ENCODE data around the gene RIT1.
"Not testable (repeated sequence)": the region's sequence is repeated elsewhere in the genome, so short reads cannot be mapped to it uniquely, and the experiment has no call there.

Gene RIT1

DNA sequence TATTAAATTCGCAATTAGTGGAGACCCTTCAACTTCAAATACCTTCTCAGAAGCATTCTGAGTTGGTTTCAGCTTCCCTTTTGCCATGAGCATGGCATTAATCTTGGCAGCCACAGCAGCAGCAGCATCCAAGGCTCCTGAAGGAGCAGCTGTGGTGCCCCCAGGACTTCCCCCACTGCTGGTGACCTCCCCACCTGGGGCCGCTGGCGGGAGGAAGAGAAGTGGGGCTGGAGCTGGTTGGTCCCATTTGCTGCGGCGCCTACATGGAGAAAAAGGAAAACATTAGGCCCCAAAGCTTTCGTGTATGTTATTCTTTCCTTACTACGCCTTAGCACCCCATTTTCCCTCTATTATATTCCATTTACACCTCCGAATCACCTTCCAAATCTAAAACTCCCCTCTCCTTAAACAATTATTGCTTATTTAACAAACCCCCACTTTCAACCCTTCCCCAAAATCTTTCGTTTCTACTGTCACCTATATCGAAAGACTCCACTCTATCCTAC lies 22.5 kb upstream of the RIT1 start:
- DNase-seq, result no peak

DNA sequence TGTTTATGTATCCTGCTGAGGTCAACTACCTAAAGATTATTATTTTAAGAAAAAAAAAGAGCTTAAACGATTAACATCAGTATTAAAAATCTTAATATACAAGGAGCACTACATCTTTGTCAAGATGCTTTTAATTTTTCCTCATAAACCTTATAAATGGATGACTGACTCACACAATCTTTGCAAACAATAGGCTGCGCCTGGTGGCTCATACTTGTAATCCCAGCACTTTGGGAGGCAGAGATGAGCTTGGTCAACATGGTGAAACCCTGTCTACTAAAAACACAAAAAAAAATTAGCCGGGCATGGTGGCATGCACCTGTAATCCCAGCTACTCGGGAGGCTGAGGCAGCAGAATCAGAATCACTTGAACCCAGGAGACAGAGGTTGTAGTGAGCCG lies 21.3 kb upstream of the RIT1 start:
- no peak for DNase-seq

DNA sequence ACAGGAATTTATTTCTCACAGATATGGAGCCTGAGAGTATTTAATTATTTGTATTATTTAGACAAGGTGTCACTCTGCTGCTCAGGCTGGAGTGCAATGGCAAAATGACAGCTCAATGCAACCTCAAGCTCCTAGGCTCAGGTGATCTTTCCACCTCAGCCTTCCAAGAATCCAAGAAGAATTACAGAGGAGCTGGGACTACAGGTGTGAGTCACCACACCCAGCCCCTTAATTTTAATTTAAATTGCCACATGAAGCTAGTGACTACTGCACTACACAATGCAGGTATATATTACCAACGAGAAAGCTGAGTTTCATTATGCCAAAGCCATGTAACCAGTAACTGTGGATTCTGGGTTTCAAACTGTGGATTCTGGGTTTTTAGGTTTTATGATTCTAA lies 20.9 kb upstream of the RIT1 start:
- DNase-seq, result no peak

DNA sequence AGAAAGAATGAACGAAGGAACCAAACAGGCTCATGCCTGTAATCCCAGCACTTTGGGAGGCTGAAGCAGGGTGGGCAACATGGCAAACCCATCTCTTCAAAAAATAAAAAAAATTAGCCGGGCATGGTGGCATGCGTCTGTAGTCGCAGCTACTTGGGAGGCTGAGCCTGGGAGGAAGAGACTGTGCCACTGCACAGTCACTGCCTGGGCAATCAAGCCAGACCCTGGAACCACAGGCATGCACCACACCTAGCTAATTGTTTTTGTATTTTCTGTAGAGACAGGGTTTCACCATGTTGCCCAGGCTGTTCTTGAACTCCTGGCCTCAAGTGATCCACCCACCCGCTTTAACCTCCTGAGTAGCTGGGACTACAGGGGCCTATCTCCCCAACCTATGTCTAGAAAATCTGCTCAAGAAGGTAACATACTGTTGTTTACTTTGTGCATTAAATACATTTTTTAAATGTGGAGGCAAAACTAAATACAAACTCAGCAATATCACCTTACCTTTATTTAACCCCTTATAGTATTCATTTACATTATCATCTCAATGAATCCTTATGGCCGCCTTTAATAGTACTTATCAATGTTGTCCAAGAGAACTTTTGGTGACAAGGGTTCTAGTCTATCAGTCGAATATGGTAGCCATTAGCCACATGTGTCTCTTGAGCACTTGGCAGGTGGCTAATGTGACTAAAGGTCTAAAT lies 20.3 kb upstream of the RIT1 start:
- no peak for DNase-seq

DNA sequence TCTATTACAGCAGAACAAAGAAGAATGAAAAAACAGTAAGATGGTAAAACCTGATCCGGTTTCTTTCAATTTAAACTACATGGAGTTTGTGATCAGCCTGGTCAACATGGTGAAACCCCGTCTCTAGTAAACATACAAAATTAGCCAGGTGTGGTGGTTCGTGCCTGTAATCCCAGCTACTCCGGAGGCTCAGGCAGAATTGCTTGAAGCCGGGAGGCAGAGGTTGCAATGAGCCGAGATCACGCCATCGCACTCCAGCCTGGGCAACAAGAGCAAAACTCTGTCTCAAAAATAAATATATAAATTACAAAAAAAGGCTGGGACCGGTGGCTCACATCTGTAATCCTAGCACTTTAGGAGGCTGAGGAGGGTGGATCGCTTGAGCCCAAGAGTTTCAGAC lies 19.6 kb upstream of the RIT1 start:
- not testable (repeated sequence) for DNase-seq

DNA sequence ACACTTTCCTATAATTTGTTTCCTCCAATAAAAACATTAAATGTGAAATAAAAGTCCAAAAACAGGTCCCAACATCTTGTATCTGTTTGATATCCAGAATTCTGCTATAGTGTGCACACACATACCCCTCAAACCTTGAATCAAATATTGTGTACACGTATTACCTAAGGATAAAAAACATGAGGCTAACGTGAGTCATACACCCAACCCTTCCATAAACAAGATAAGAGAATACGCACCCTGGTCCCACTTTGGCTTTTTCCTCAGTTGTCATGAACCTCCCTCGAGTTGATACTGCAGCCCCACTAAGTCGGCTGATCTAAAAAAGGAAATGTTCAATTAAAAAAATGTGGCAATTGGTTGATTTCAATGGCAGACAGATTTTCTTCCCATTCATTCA lies 17.9 kb upstream of the RIT1 start:
- no peak for DNase-seq

DNA sequence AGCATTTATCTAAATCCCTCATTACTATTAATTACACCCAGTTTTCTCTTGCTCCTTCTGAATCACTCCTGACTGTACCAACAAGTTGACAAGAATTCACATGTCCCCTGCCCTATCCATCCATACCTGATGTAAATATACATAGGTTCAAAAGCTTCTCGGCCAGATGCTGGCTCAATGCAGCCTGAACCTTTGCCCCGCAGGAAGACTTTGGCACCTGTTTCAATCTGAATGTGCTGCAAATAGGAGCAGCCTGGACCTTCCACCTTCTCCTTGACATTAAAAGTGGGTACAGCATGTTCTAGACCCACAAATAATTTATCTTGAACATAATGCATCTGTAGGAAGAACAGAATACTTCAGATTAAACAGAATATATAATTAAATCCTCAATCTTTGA lies 14.4 kb upstream of the RIT1 start:
- no peak for DNase-seq

DNA sequence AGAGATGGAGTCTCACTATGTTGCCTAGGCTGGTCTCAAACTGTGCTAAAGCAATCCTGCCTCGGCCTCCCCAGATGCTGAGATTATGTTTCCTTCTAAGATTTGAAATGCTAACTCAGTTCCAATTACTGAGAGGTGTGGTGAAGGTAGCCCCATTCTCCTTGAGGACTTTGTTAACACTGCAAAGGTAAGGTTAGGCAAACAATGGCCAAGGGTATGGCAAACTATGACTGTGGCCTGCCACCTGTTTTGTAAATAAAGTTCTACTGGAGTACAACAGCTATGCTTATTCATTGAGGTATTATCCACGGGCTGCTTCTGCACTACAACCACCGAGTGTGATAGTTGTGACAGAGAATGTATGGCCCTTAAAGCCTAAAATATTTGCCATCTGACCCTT lies 9.6 kb upstream of the RIT1 start:
- DNase-seq, result no peak

DNA sequence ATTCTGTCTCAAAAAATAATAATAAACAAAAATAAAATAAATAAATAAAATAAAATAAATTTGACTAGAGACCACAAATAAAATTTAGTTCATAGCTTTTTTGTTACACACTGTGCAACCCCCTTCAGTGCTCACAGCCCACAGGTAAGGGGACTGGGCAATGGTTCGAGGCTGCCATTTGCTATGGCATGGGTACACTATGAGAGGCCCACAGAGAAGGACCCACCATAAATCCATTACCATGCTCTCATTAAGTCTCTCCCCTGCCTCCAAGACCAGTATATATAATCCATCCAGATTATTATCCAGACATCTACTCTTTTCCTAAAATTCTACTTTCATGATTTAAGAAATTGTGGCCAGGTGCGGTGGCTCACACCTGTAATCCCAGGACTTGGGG lies 8.7 kb upstream of the RIT1 start:
- no peak for DNase-seq

DNA sequence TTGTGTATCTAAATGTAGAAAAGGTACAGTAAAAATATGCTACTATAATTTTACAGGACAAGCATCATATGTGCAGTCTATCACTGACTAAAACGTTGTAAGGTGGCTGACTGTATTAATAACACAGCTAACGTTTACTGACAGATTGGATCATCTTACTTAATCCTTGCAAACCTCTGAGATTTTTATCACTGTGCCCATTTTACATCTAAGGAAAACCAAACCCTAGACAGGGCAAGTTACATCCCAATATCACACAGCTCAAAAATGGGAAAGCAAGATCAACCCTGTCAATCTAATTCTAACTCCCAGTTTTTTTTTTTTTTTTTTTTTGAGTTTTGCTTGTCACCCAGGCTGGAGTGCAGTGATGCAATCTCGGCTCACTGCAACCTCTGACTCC lies 7.5 kb upstream of the RIT1 start:
- no peak for DNase-seq

DNA sequence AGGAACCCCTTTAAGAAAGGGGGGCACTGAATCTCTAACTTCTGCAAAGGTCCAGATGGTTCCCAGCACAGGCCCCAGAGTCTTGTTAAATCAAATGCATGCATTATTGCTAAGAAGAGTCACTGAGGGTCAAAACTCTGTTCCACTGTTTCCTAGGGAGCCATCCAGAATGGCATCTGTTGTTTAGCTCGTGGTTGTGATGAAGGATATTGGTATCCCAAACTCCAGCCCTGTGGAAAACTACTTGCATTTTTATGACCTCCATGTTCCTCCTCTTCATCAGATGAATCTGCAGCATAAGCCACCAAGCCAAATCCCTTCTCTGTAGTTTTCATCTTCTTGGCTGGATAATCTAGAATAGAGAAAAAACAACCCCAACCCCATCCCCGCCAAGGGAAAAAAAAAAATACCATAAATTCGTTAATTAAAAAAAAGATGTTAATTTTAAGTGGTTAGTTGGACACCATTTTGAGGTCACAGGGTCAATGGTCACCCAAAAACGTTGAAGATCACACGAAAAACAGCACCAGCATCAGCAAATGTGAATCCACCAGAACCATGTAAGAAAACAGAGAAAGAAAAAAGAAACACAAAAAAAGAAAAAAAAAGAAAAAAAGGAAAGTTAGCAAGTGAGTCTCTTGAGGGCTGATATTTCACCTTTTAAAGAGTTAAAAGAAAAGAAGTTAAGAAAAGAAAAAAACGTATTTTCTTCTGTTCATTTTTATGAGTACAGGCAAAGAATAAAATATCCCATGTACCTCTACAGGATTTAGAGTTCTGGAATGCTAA lies 3.0 kb upstream of the RIT1 start:
- DNase-seq, result no peak

DNA sequence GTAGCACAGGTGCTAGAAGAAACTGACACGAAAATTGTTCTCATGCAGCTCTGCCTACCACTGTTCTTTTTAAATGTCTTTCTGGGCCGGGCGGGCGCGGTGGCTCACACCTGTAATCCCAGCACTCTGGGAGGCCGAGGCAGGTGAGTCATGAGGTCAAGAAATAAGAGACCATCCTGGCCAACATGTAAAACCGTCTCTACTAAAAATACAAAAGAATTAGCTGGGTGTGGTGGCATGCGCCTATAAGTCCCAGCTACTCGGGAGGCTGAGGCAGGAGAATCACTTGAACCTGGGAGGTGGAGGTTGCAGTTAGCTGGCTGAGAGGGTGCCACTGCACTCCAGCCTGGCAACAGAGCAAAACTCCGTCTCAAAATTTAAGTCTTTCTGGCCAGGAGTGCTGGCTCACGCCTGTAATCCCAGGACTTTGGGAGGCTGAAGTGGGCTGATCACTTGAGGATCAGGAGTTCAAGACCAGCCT lies 947 bp upstream of the RIT1 start:
- no peak for DNase-seq

DNA sequence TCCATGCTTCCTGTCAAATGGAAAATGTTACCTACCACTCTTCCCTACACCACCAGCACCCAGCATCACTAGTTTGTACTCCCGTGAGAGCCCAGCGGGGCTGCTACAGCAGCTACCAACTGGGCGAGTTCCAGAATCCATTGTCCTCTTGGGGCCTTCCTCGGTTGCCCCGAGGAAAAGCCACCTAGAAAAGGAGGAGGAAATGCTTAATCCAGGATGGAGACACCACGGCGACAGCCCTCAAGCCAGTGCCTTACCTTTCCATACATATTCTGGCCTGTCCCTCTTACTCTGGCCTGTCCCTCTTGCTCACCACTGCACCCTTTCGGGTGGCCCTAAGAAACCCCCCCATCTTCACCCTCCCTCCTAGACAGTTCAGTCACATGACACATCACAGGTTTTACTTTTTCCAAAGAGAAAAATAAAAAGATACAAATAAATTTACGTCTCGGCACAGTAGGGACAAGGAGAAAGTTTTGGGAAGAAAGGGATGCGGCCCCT lies 478 bp downstream of the RIT1 start:
- DNase-seq, result no peak

DNA sequence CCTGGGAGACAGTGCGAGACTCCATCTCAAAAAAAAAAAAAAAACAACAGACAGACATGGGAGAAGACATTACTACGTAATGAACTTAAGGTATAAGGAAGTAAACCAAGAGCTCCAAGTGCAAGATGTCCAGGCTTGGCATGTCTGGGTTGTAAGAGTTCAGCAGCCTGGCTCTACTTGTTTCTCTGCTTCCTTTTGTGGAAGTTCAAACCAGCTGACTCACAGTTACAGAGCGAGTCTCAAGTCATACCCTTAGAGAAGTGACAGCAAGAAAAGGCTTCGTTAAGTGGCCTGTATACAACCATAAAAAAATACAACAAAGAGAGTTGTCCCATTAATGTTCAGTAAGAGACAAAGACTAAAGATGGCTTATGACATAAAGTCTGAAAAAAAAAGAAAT lies 1.3 kb downstream of the RIT1 start:
- no peak for DNase-seq

DNA sequence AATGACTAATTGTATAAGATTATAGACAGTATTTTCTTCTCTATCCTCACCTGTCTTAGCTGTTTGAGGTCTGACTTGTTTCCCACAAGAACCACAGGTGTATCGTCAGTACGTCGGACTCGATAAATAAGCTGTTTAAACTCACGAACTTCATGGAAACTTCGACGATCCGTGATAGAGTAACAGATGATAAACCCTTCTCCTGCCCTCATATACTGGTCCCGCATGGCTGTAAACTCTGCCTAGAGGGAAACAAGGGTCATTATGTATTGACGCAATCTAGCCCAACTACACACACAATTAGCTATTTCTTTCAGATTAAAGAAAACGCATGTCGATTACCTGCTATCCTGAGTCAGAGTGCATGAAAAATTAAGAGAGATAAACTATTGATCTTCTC lies 6.9 kb downstream of the RIT1 start:
- DNase-seq, result no peak

DNA sequence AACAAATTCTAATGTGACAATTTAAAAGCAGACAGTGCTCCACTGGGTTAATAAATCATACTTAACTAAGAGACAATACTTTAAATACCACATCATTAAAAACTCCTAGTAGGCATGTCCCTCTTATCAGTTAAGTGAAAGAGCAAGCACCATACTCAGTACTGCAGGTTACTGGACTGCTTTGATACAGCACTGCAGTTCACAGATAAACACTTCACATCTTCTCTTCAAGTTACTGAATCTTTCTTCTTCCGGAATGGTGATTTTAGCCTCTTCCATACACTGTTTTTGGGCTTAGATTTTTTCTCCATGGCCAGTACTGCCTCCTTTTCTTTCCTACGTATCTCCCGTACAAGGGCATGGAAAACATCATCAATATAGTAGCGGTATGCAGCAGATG lies 11.0 kb downstream of the RIT1 start:
- DNase-seq, result no peak

DNA sequence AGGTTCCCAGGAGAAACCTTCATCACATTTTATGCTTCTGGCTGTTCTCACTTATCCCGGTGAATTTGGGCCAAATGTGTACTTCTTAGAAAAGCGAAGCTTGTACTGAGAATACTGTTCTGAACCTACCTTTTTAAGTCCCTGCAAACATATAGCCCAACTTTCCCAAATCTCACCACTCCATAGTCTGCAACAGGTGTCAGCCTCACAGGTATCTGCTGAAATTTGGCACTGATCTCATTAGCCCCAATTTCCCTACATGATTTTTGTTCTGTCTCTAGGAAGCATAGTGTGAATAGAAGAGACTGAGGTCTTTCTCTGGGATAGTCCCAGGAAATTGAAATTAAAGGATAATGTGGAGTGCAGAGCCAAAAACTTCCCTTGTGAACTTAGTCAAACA lies 11.5 kb downstream of the RIT1 start:
- no peak for DNase-seq

DNA sequence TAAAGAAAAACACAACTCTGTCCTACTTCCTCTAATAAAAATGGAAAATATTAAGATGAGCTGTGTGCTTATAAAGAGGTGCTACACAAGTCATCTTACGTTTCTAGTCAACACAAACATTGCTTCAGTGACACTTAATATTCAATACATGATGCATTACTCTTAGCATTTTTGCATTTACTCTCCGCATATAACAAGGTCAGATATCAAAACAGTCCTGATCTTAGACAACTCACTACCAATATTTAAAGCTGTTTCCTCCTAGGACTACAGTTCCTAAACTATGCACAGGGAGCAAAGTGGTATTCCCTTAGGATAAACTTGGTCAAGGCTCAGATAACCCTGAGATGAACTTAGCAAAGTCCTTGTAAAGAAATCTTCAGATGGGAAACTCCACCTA lies 12.3 kb downstream of the RIT1 start:
- DNase-seq, result no peak

DNA sequence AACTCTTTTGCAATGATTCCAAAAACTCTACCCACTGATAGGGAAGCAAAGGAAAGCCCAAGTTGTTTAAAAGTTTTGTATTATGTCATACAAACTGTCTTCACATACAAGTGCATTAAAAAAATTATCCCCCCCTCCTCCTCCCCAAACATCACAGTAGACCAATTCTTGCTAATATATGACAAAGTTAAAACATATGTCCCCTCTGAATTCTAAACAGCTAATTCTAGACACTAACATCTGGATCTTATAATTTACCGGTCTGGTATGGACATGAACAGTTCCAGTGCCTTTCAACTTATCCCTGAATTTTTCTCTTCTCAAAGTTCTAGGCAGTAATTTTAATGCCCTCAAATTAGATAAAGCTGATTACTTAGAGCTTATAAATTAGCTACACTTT lies 13.4 kb downstream of the RIT1 start:
- no peak for DNase-seq

DNA sequence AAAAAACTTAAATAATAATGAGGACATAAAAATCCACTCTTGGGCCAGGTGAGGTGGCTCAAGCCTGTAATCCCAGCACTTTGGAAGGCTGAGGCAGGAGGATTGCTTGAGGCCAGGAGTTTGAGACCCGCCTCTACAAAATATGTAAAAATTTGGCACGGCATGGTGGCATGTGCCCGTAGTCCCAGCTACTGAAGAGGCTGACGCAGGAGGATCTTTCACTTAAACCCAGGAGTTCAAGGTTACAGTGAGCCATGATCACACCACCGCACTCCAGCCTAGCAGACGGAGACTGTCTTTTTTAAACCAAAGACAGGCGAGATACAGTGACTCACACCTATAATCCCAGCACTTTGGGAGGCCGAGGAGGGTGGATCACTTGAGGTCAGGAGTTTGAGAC lies 14.7 kb downstream of the RIT1 start:
- not testable (repeated sequence) for DNase-seq

DNA sequence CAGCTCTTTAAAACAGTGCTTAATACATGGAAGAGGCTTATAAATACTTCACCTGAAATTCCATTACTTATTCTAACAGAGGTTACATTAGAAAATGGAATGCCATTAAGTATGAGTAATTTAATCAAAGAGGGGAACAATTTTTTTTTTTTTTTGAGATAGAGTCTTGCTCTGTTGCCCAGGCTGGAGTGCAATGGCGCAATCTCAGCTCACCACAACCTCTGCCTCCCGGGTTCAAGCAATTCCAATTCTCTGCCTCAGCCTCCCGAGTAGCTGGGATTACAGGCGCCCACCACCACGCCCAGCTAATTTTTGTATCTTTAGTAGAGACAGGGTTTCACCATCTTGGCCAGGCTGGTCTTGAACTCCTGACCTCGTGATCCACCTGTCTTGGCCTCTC lies 15.5 kb downstream of the RIT1 start:
- DNase-seq, result not testable (repeated sequence)

DNA sequence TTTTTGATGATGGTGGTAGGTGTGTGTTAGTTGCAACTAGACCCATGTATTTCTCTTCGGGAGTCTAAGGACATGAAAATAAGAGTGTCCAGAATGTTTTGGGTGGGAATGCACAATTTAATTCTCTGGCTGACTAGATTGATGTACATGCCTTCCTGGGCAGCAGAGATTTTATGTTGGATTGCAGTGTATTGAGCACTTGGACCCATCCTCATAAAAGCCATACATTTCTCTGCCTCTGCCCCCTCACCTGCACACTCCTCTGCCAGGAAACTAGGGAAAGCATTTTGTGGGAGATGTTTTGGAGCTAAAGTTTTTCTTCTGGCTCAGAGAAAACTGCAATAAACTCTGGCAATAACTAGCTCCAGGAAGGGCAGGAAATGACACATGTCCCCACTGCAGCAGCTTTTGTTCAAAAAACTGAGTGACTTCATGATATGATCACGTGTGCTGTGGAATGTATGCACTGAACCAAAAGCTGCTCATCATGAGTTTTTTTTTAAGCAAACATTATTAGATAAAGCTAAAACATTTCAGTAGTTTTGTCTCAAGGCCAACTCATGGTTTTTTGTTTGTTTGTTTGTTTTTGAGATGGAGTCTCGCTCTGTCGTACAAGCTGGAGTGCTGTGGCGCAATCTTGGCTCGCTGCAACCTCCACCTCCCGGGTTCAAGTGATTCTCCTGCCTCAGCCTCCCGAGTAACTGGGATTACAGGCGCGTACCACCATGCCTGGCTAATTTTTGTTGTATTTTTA lies 17.6 kb downstream of the RIT1 start:
- no peak for DNase-seq

DNA sequence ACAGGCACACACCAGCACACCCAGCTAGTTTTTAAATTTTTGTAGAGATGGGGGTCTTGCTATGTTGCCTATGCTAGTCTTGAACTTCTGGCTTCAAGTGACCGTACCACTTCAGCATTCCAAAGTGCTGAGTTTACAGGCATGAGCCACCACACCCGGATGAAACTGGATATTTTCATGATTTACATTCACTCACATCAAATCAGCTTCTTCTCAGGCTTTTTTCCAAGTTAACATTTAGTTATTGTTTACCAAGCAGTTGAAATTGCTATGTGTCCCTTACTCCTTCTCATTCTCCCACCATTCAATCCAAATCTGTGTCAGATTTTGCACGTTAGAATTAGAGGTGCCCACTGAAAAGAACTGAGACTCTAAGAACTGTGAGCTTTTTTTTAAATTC lies 18.4 kb downstream of the RIT1 start:
- DNase-seq, result no peak

DNA sequence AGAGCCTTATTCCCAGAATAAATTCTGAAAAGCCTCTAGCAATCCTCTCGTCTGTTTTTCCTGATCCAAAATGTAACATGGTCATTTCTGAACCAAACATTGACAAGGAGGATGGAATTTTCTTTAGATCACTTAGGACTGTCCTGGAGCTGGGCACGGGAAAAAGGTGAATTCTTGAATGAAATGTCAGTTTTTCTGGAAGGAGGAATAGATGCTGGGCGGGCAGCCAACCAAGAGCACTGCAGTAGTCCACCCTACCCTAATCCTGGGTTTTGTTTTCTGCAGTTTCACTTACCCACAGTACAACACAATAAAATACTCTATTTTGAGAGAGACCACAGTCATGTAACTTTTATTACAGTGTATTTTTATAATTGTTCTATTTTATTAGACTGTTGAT lies 20.9 kb downstream of the RIT1 start:
- DNase-seq, result no peak
